ENCODE data around the gene SUPT3H.
"Not testable (repeated sequence)": the region's sequence is repeated elsewhere in the genome, so short reads cannot be mapped to it uniquely, and the experiment has no call there.

Gene SUPT3H

DNA sequence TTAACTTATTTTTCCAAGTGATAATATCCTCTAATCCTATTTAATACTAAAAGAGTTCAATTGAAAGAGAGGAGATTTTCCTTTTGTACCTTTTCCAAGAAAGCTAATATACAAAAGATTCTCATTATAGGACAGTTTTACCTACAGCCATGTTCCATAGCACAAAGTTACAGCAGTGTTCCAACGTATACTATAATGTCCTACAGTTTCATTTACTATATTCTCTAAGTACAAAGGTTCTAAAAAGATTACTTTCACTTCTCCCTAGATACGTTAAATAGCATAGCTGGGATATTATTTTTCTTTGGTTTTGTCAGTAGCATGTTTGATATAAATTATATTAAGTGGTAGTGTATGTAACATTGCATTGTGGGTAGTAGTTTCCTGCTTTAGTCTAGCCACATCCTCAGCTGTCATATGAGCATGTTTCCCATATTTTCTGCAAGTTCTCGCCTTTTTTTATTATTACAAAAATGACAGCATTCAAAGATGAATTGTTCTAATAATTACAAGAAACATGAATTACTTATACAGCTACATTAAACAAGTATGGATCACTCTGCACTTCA lies 54.0 kb downstream of the SUPT3H start:
- DNase-seq (ENCODE audit: low read depth), result no peak

DNA sequence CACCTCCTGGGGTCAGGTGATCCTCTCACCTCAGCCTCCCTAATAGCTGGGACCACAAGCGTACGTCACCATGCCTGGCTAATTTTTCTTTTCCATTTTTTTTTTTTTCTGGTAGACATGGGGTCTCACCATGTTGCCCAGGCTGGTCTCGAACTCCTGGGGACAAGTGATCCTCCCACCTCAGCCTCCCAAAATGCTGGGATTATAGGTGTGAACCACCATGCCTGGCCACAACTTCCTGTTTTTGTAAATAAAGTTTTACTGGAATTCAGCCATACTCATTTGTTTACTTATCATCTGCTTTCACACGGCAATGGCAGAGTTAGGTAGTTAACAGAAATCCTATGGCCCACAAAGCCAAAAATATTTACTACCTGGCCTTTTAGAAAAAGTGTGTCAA lies 57.4 kb downstream of the SUPT3H start:
- no peak for DNase-seq (ENCODE audit: low read depth)

DNA sequence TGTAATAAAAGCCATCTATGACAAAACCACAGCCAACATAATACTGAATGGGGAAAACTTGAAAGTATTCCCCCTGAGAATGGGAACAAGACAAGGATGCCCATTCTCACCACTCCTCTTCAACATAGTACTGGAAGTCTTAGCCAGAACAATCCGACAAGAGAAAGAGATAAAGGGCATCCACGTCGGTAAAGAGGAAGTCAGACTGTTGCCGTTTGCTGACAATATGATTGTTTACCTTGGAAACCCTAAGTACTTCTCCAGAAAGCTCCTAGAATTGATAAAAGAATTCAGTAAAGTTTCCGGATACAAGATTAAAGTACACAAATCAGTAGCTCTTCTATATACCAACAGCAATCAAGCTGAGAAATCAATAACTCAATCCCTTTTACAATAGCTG lies 63.6 kb downstream of the SUPT3H start:
- DNase-seq (ENCODE audit: low read depth), result no peak

DNA sequence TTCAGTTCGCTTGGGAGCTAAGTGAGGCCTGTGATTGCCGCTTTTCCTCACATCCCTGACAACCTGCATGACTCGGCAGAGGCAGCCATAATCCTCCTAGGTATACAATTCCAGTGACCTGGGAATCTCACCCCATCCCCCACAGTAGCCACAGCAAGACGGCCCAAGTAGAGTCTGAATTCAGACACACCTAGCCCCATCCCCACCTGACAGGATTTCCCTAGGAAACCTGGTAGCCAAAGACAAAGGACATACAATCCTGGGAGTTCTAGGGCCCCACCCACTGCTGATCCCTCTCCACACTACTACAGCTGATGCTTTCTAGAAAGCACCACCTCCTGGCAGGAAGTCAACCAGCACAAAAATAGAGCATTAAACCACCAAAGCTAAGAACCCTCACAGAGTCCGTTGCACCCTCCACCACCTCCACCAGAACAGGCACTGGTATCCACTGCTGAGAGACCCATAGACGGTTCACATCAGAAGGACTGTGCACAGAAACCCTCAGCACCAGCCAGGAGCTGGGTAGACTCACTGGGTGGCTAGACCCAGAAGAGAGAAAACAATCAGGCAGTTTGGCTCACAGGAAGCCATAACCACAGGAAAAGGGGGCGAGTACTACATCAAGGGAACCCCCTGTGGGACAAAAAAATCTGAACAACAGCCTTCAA lies 67.5 kb downstream of the SUPT3H start:
- no peak for DNase-seq (ENCODE audit: low read depth)

DNA sequence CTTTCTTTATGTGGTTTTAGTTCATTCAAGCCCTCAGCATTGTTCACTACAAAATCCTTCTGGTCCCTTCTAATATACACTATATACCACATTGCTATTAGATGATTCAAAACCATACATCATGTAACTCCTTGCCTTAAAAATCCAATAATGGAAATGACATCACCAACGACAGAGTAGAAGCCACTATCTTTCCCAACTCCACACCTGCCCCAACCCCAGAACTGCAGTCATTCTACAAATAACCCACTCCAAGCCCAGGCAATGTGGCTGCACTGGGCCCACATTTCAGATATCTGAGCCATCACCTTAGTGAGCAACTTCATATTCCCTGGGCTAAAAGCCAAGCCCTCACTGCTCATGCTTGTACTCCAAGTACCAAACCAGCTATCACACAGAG lies 72.2 kb downstream of the SUPT3H start:
- no peak for DNase-seq (ENCODE audit: low read depth)

DNA sequence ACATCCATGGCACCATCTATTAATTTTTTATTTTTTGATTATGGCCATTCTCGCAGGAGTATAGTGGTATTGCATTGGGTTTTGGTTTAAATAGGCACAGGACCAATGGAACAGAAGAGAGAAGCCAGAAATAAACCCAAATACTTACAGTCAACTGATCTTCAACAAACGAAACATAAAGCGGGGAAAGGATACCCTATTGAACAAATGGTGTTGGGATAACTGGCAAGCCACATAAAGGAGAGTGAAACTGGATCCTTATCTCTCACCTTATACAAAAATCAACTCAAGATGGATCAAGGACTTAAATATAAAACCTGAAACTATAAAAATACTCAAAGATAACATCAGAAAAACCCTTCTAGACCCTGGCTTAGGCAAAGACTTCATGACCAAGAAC lies 74.9 kb downstream of the SUPT3H start:
- DNase-seq (ENCODE audit: low read depth), result no peak

DNA sequence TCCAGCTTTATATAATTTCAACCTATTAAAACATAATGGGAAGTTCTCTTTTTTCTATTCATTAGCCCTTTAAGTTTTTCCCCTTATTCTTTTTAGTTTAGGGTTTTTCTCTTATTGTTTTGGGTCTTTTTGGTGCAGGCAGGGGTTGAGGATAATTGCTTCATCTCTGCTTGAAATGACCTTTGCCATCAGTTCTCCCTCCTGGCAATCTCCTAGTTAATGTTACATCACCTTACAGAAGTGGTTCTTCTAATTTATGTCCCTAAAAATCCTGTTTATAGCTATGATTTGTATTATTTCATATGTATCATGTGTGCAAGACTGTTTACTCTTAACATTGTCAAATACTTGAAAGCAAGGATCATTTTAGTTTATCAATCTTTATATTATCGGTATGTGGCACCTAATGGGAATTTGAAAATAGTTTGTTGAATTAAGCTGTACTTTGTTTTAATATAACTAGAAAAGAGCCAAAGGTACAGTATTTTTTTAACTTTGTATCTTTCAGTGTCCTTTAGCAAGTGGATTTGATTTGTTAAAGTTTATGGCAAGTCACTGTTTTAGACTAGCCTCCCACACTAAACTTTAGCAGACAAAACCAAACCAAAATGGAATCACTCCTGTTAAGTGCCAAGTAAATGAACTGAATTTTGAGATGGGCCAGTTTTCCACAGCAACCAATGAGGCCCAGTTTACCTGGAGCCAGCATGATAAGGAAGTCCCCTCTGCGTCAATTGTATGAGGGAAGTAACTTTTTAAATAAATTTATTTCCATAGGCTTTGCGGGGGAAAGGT lies 76.2 kb downstream of the SUPT3H start:
- DNase-seq (ENCODE audit: low read depth), result no peak

DNA sequence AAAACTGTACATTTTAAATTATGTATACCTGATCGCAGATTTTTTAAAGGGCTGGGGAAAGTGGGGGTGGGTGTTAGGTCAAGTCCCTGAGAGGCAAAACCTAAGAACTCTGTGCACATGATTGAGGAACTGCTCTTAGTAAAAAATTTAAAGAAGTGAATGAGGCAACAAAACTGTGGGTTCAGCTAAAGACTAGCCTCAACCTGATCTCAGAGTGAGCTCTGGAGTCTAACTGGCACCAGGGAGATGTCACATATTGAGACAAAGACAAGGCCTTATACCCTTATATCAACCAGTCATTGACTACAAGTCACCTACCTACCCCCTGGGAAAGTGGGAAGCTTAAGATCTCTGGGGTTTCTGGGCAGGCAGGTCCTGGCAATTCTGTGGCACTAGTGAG lies 77.0 kb downstream of the SUPT3H start:
- no peak for DNase-seq (ENCODE audit: low read depth)

DNA sequence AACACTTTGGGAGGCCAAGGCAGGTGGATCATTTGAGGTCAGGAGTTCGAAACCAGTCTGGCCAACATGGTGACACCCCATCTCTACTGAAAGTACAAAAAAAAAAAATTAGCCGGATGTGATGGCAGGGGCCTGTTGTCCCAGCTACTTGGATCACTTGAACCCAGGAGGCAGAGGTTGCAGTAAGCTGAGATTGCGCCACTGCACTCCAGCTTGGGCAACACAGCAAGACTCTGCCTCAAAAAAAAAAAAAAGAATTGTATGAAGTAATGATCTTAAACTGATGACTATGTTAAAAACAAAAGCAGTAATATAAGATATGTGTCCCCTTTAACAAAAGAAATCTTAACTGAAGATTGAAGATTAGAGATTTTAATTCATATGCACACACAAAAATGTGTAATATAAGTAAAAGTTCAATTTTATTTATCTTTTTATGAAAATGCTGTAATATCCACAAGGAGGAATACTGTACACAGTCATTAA lies 78.6 kb downstream of the SUPT3H start:
- DNase-seq (ENCODE audit: low read depth), result no peak

DNA sequence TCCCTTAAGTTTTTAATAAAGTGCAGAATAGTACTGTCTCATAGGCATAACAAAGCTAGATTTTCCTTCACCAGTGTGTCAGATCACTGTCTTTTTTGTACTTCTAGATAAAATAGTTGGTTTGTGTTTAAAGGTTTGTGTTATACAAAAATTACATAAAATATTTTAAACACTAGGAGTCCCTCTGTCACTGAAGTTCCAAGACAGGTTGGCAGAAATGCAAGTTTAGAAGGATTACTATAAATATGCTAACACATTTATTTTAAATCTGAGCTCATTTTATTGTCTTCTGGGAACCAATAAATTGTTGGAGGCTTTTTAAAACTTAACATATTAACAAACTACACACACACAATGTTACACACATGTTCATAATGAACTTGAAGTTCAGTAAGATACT lies 80.4 kb downstream of the SUPT3H start:
- DNase-seq (ENCODE audit: low read depth), result no peak

DNA sequence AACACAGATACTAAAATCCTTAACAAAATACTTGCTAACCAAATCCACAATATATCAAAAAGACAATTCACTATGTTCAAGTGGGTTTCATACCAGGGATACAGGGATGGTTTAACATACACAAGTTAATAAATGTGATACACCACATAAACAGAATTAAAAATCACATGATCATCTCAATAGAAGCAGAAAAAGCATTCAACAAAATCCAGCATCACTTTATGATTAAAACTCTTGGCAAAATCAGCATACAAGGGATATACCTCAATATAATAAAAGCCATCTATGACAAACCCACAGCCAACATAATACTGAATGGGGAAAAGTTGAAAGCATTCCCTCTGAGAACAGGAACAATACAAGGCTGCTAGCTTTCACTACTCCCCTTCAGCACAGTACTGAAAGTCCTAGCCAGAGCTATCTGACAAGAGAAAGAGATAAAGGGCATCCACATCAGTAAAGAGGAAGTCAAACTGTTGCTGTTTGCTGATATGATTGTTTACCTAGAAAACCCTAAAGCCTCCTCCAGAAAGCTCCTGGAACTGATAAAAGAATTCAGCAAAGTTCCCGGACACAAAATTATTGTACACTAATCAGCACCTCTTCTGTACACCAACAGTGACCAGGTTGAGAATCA lies 83.6 kb downstream of the SUPT3H start:
- DNase-seq (ENCODE audit: low read depth), result not testable (repeated sequence)

DNA sequence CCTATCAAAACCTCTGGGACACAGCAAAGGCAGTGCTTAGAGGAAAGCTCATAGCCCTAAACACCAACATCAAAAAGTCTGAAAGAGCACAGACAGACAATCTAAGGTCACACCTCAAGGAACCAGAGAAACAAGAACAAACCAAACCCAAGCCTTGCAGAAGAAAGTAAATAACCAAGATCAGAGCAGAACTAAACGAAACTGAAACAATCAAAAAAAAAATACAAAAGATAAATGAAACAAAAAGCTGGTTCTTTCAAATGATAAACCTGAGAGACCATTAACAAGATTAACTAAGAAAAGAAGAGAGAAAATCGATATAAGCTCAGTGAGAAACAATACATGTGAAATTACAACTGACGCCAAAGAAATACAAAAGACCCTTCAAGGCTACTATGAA lies 84.4 kb downstream of the SUPT3H start:
- no peak for DNase-seq (ENCODE audit: low read depth)

DNA sequence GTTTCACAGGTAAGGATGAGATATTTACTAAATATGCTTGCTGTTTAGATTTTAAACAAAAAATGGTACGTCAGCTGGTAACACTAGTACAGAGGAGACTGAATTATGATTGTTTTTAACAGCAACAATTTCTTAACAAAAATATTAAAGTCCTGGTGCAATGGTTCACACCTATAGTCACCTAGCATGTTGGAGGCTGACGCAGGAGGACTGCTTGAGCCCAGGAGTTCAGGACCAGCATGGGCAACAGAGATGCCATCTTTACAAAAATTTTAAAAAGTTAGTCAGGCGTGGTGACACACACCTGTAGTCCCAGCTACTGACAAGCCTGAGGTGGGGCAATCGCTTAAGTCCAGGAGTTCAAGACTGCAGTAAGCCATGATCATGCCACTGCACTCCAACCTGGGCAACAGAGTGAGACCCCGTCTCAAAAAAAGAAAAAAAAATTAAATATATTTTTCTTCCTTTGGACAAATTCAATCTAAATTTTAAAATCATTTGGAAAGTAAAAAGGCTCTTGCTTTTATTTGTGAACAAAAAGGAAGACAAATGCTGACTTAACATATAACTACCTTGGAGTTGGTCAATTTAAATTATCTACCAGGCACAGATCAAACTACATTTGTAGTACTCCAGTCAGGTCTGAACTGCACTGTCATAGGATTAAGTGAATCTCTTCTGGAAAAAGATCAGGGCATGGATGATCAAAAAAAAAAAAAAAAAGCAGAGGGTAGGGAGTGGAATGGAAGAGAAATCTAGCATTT lies 87.8 kb downstream of the SUPT3H start:
- no peak for DNase-seq (ENCODE audit: low read depth)

DNA sequence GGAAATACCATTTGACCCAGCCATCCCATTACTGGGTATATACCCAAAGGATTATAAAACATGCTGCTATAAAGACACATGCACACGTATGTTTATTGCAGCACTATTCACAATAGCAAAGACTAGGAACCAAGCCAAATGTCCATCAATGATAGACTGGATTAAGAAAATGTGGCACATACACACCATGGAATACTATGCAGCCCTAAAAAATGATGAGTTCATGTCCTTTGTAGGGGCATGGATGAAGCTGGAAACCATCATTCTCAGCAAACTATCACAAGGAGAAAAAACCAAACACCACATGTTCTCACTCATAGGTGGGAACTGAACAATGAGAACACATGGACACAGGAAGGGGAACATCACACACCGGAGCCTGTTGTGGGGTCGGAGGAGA lies 91.0 kb downstream of the SUPT3H start:
- not testable (repeated sequence) for DNase-seq (ENCODE audit: low read depth)

DNA sequence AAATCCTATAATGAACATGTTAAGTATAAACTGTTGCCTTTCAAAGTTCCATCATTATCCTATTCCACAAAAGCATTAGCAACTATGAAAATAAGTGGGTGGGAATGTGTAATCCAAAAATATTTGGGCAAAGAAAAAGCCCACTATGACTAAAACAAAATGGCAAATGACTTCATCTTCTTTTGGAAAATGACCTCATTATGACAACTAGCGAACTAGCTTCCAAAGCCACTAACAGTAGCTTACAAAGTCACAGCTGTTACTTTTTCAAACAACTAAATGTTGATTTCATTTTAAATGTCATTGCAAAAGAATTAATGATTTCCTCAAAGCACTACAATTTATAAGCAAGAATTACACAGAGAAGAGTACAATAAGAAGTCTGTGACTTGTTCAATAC lies 99.4 kb downstream of the SUPT3H start:
- DNase-seq (ENCODE audit: low read depth), result no peak

DNA sequence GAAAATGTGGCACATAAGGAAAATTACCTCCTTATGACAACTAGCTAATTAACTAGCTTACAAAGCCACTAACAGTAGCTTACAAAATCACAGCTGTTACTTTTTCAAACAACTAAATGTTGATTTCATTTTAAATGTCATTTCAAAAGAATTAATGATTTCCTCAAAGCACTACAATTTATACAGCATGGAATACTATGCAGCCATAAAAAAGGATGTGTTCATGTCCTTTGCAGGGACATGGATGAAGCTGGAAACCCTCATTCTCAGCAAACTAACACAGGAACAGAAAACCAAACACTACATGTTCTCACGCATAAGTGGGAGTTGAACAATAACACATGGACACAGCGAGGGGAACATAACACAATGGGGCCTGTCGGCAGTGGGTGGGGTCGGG lies 100.0 kb downstream of the SUPT3H start:
- DNase-seq (ENCODE audit: low read depth), result not testable (repeated sequence)

DNA sequence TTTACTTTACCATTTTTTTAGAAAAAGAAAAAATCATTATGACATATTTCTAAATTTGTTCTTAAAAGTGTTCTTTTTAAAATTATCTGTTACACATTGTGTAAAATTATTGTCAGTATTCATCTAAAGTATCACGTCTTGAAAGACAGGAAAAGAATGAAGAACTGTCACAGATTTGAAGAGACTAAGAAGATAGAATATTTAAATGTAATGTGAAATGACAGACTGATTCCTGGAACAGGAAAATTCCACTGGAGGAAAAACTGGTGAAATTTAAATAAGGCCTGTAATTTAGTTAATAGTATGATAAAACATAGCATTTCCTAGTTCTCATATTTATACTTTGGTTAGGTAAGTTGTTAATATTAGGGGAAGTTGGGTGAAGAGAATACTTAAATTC lies 102.4 kb downstream of the SUPT3H start:
- DNase-seq (ENCODE audit: low read depth), result no peak

DNA sequence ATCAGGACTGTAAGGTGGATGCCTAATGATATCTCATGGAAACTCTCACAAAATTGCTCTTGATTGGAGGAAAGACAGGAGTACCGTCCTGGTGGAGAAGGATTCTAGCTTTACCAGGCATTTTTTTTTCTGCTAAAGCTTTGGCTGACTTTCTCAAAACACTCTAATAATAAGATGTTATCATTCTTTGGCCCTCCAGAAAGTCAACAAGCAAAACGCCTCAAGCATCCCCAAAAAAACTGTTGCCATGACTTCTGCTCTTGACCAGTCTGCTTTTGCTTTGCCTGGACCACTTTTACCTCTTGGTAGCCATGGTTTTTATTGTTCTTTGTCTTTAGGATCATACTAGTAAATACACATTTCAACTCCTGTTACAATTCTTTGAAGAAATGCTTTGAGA lies 105.1 kb downstream of the SUPT3H start:
- no peak for DNase-seq (ENCODE audit: low read depth)

DNA sequence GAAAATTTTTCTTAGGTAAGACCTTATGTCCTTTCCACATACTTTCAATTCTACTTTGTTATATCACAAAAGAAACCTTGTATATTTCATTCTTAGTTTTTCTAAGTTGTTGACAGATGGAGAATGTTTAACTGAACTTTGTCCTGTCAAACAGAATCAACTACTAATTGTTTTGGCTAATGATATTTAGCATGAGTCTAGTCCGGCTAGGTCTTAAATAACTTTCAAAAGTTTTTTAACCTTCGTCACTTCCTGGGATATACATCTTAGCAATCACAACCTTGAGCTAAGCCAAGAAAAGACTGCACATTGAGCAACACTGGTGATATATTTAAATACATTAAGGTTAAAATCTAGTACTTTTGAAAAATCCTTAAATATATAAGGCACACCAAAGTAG lies 112.5 kb downstream of the SUPT3H start:
- DNase-seq (ENCODE audit: low read depth), result no peak

DNA sequence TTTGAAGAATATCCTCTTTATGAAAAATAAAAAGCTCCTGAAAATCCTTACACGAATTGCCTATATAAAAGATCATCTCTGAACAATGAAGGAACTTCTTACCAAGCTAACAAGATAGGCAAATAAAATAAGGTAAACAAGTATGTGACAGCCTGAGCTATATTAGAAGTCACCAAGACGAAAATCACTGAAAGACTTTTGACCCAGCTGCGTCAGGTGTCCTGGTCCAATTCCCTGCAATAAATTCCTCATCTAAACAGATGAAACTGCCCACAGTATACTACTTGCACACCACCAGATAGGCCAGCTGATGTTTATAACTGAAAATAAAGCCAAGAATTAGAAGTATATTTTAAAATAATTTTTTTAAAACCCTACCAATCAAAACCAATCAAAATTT lies 117.0 kb downstream of the SUPT3H start:
- no peak for DNase-seq (ENCODE audit: low read depth)

DNA sequence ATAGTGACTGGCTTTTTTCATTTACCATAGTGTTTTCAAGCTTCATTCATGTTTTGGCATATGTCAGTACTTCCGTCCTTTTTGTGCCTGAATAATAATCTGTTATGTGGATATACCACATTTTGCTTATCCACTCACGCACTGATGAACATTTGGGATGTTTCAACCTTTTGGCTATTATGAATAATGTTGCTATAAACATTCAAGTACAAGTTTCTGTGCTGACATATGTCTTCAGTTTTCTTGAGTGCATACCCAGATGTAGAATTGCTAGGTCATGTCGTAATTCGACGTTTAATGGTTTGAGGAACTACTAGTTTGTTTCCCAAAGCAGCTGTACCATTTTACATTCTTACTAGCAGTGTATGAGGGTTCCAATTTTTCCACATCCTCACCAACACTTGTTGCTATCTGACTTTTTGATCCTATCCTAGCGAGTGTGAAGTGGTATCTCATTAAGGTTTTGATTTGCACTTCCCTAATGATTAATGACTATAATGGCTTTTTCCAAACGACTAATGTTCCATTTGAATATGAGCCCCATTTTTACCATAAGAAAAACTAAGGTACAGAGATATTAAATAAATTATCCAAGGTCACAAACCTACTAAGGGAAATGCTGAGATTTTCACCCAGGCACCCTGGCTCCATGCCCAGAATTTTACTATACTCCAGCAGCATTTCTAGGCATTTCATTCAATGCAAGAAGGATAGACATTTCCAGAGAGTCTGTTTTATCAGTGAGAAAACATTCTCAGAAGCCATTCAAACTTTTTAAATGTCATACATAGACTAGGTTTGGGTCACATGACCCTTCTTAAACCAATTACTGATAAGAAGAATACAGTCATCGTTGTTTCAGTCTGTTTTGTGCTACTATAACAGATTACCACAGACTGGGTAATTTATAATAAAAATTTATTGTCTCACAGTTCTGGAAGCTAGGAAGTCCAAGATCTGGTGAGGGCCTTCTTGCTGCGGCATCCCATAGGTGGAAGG lies 120.7 kb downstream of the SUPT3H start:
- DNase-seq (ENCODE audit: low read depth), result no peak

Data from stimulated activated CD8-positive, alpha-beta memory T cell treated with anti-CD3 and anti-CD28 coated beads, Interleukin-15, amount 100 ng/mL, for 24 hours (primary cell).